OCI-LY3 (cell line): Measurements from ENCODE around the gene TRIM29.

Experiments
- H2AFZ ChIP-seq: fragments of 200-600, 300-600 bp; shearing (Covaris generic); 2 replicates; pipeline ENCODE4 v1.6.0; 2014; ENCODE audit warnings: antibody characterized with exemption, low read depth, low read length
- H3K27ac ChIP-seq: fragments of 200-600, 300-600 bp; sonication (generic); 2 replicates; pipeline ENCODE4 v1.5.1; 2014; ENCODE audit warnings: mild to moderate bottlenecking, low read length, moderate library complexity, mixed read lengths
- H3K27me3 ChIP-seq: fragments of 200-600, 300-600 bp; sonication (generic); 2 replicates; pipeline ENCODE4 v1.6.1; 2014; ENCODE audit warnings: low read depth, low read length, mixed read lengths
- H3K36me3 ChIP-seq: fragments of 200-600, 300-600 bp; sonication (generic); replicated peaks from 2 replicates; pipeline ENCODE3; 2014; ENCODE audit warnings: low read depth, low read length, mixed read lengths
- H3K4me1 ChIP-seq: fragments of 300-600, 200-600 bp; sonication (generic); 2 replicates; pipeline ENCODE4 v1.6.1; 2014; ENCODE audit warnings: low read length, mixed read lengths
- H3K4me2 ChIP-seq: fragments of 200-600, 300-600 bp; sonication (generic); 2 replicates; pipeline ENCODE4 v1.6.1; 2014; ENCODE audit warnings: low read length, mixed read lengths
- H3K4me3 ChIP-seq: fragments of 300-600, 200-600 bp; sonication (generic); 2 replicates; pipeline ENCODE4 v1.5.1; 2014; ENCODE audit warnings: antibody characterized with exemption, mild to moderate bottlenecking, low read length, moderate library complexity
- H3K79me2 ChIP-seq: fragments of 300-600, 200-600 bp; shearing (Covaris generic); 2 replicates; pipeline ENCODE4 v1.6.1; 2014; ENCODE audit warnings: mild to moderate bottlenecking, low read length, mixed read lengths
- H3K9ac ChIP-seq: fragments of 300-600, 200-600 bp; shearing (Covaris generic); 2 replicates; pipeline ENCODE4 v1.6.0; 2014; ENCODE audit warnings: mild to moderate bottlenecking, low read length, moderate library complexity
- H3K9me3 ChIP-seq: fragments of 200-600, 300-600 bp; shearing (Covaris generic); 2 replicates; pipeline ENCODE4 v1.6.1; 2014; ENCODE audit warnings: low read length, mixed read lengths; ENCODE audit not compliant: insufficient read depth
- H4K20me1 ChIP-seq: fragments of 200-600, 300-600 bp; sonication (generic); 2 replicates; pipeline ENCODE4 v1.6.1; 2016; ENCODE audit warnings: low read length, mixed read lengths; ENCODE audit not compliant: insufficient read depth
- EZH2phosphoT487 ChIP-seq: fragments of 200-600 bp; shearing (Covaris generic); IDR thresholded peaks from 2 replicates; pipeline ENCODE4 v1.6.1; 2018; ENCODE audit warnings: antibody characterized with exemption, mixed run types, low read depth
- TF ChIP-seq, protein P1 (sequence below): fragments of 200-600, 300-600 bp; sonication (generic); IDR thresholded peaks from 2 replicates; pipeline ENCODE4 v1.5.1; 2014; ENCODE audit warnings: antibody characterized with exemption, low read length, low read depth

The TRIM29 gene

DNA sequence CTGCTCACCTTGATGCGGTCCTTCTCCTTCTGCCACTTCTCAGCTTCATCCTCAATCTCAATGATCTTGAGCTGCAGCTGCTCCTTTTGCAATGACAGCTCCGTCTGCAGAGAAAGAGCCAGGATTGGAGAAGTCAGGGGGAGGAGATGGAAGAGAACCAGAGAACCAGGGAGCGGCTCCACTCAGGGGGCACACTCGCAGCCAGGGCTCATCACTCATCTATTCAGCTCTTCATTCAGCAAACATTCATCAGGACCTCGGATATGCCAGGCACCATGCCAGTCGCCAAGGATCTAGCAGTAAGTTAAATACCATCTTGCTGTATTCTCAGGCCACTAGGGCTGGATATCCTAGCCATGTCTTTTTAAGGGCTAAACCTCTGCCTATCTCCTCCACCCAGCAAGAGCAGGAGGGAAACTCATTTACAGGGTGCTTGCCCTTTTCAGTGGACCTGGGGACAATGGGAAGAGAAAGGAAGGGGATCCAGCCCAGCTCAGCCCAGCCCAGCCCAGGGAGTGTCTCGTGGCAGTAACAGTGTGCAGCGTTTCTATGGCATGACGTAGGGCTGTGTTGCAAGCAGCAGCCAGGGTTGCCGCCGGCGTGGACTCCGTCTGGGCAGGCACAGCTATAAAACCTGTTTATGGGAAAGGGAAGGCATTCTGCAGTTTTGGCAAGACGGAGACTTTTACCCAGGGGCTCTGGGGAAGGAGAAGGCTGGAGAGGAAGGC lies 9.4 kb downstream of the TRIM29 start:
- no peaks in the 10 kb centered on the region for H3K9me3 ChIP-seq
- no peaks in the 10 kb centered on the region for H4K20me1 ChIP-seq
- H3K79me2 ChIP-seq, result no peaks in the 10 kb centered on the region
- H2AFZ ChIP-seq, result no peak overlapping the region
- H3K36me3 ChIP-seq, result no peaks in the 10 kb centered on the region
- no peak for TF ChIP-seq EZH2phosphoT487
- TF ChIP-seq, protein P1, sequence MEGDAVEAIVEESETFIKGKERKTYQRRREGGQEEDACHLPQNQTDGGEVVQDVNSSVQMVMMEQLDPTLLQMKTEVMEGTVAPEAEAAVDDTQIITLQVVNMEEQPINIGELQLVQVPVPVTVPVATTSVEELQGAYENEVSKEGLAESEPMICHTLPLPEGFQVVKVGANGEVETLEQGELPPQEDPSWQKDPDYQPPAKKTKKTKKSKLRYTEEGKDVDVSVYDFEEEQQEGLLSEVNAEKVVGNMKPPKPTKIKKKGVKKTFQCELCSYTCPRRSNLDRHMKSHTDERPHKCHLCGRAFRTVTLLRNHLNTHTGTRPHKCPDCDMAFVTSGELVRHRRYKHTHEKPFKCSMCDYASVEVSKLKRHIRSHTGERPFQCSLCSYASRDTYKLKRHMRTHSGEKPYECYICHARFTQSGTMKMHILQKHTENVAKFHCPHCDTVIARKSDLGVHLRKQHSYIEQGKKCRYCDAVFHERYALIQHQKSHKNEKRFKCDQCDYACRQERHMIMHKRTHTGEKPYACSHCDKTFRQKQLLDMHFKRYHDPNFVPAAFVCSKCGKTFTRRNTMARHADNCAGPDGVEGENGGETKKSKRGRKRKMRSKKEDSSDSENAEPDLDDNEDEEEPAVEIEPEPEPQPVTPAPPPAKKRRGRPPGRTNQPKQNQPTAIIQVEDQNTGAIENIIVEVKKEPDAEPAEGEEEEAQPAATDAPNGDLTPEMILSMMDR, result no peak
- H3K27me3 ChIP-seq, result peaks cover 40% of the 10 kb centered on the region
- H3K4me3 ChIP-seq, result no peak overlapping the region
- no peak overlapping the region for H3K4me2 ChIP-seq
- H3K4me1 ChIP-seq, result no peaks in the 10 kb centered on the region
- H3K9ac ChIP-seq, result no peak overlapping the region
- no peak overlapping the region for H3K27ac ChIP-seq

DNA sequence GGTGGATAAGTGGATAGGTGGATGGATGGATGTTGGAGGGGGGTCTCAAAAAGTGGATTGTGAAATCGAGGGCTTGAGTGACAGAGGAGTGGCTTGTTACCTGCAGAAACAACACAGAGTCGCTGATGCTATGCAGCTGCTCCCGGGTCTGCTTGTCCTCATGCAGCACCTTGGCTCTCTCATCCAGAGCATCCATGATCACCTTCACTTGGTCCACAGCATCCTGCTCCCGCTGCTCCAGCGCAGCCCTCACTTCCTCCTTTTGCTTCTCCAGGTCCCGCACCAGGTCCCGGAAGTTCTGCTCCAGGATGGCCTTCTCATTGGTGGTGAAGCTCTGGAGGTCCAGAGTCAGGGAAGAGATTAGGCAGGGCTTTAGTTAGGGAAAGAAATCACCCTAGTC lies 10.7 kb downstream of the TRIM29 start:
- TF ChIP-seq EZH2phosphoT487, result no peak
- TF ChIP-seq, protein P1, result no peak
- Histone ChIP-seq H3K27ac (no peak overlapping the region), H3K27me3 (peaks cover 40% of the 10 kb centered on the region), H3K4me2 (no peak overlapping the region), H3K79me2 (no peaks in the 10 kb centered on the region), H3K4me1 (no peaks in the 10 kb centered on the region), H3K4me3 (no peak overlapping the region), H3K9ac (no peak overlapping the region), H2AFZ (no peak overlapping the region), H3K9me3 (no peaks in the 10 kb centered on the region), H4K20me1 (no peaks in the 10 kb centered on the region), H3K36me3 (no peaks in the 10 kb centered on the region)

DNA sequence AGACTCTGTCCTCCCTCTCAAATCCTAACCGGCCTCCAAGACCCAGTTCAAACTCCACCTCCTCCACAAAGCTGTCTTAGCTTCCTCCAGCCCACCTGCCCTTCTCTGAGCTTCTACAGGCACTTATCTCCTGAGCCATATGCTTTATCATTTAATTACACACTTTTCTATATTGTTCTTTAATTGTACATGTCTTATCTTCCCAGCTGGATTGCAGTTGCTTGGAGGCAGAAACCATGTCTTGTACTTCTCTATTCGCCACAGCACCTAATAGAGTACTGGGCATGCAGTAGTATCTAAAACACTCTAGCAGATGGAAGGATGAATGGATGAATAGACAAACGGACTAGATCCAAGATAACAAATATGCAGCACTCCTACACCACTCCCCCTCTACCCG lies 11.3 kb downstream of the TRIM29 start:
- Histone ChIP-seq H2AFZ (no peak overlapping the region), H3K36me3 (no peaks in the 10 kb centered on the region), H3K27me3 (peaks cover 40% of the 10 kb centered on the region), H3K79me2 (no peaks in the 10 kb centered on the region), H3K4me2 (no peak overlapping the region), H4K20me1 (no peaks in the 10 kb centered on the region), H3K4me1 (no peaks in the 10 kb centered on the region), H3K9ac (no peak overlapping the region), H3K27ac (no peak overlapping the region), H3K4me3 (no peak overlapping the region), H3K9me3 (no peaks in the 10 kb centered on the region)
- TF ChIP-seq EZH2phosphoT487, result no peak
- TF ChIP-seq, protein P1, result no peak

DNA sequence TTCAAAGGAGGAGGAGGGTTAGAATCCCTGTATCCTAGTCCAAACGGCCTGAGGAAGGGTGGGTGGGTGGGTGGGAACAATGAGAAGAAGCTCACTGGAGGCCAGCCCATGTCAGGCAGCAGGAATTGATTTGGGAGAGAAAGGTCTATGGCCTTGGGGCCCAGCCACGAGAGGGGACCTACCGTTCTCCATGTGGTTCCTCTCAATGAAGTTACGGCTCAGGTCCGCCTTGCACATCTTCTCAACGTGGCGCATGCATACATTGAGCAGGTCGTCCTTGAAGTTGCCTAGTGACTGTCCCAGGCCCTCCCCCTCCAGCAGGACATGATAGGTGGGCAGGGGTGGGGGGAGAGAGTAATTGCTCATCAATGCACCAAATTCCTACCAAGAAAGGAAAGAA lies 12.4 kb downstream of the TRIM29 start:
- no peak overlapping the region for H3K4me2 ChIP-seq
- H3K9me3 ChIP-seq, result no peaks in the 10 kb centered on the region
- H3K27ac ChIP-seq, result no peak overlapping the region

More for the DNA sequence above, 12.4 kb downstream of the TRIM29 start:
- no peak overlapping the region for H3K4me3 ChIP-seq
- H3K9ac ChIP-seq, result no peak overlapping the region
- no peaks in the 10 kb centered on the region for H3K4me1 ChIP-seq
- H3K36me3 ChIP-seq, result no peaks in the 10 kb centered on the region
- H3K27me3 ChIP-seq, result peaks cover 36% of the 10 kb centered on the region
- H2AFZ ChIP-seq, result no peak overlapping the region
- TF ChIP-seq, protein P1, result no peak
- TF ChIP-seq EZH2phosphoT487, result no peak
- H3K79me2 ChIP-seq, result no peaks in the 10 kb centered on the region
- no peaks in the 10 kb centered on the region for H4K20me1 ChIP-seq
